ENCODE results near the gene DYNLT2B. TPM values are rescaled to one million over a fixed set of nuclear protein-coding genes. Genes with fewer than 3 reads are reported as not detected.
A peak's percentile ranks its signal among the peaks of the same experiment; 100 is the strongest.
"Not testable (repeated sequence)": the region's sequence is repeated elsewhere in the genome, so short reads cannot be mapped to it uniquely, and the experiment has no call there.

Gene DYNLT2B
- total and polyA plus RNA-seq, 5 experiments from 2014 or later: 4.2 to 12.6 (median 9.2) TPM

- no peaks in the 10 kb centered on the region for H3K27me3 Mint-ChIP-seq
- peaks cover 0 to 5% (median 3%) of the 10 kb centered on the region in 4 donors for H3K4me1 Mint-ChIP-seq
- no peaks in the 10 kb centered on the region for H3K9me3 Mint-ChIP-seq
- H3K36me3 Mint-ChIP-seq: peaks cover 0 to 31% (median 0%) of the 10 kb centered on the region in 3 donors
- peak overlapping the region in 4 of 10 donors; percentile 17 to 73 (median 37) for H3K27ac Mint-ChIP-seq
- POLR2A ChIA-PET: no interaction called here
- DNase-seq: no peak
- ATAC-seq: no peak
- no peak overlapping the region for H3K4me3 Mint-ChIP-seq
These were observed 63.4 kb downstream of the DYNLT2B start for GRCh38 chr3:196254376-196255283.

GRCh38 chr3:196251918-196252317 is 66.1 kb downstream of the DYNLT2B start:
- peaks cover 0 to 37% (median 2%) of the 10 kb centered on the region in 3 donors for H3K36me3 Mint-ChIP-seq
- peaks cover 0 to 4% (median 2%) of the 10 kb centered on the region in 4 donors for H3K4me1 Mint-ChIP-seq
- ATAC-seq (no peak), DNase-seq (no peak)
- no peak overlapping the region for H3K4me3 Mint-ChIP-seq
- POLR2A ChIA-PET: no interaction called here
- no peak overlapping the region for H3K27ac Mint-ChIP-seq
- H3K27me3 Mint-ChIP-seq: no peaks in the 10 kb centered on the region
- no peaks in the 10 kb centered on the region for H3K9me3 Mint-ChIP-seq

GRCh38 chr3:196246612-196247308 is 71.3 kb downstream of the DYNLT2B start:
- H3K27me3 Mint-ChIP-seq: no peaks in the 10 kb centered on the region
- H3K4me1 Mint-ChIP-seq: no peaks in the 10 kb centered on the region
- H3K9me3 Mint-ChIP-seq: no peaks in the 10 kb centered on the region
- no peak for DNase-seq
- no peak overlapping the region for H3K4me3 Mint-ChIP-seq
- POLR2A ChIA-PET: no interaction called here
- H3K36me3 Mint-ChIP-seq: peaks cover 0 to 52% (median 5%) of the 10 kb centered on the region in 3 donors
- ATAC-seq: no peak
- H3K27ac Mint-ChIP-seq: no peak overlapping the region

GRCh38 chr3:196244166-196244565 is 73.9 kb downstream of the DYNLT2B start:
- H3K9me3 Mint-ChIP-seq, DNase-seq: not testable (repeated sequence)

GRCh38 chr3:196241704-196242103 is 76.3 kb downstream of the DYNLT2B start:
- ATAC-seq (no peak), DNase-seq (no peak)
- H3K27me3 Mint-ChIP-seq: no peaks in the 10 kb centered on the region
- H3K4me1 Mint-ChIP-seq: peaks cover 3 to 9% (median 7%) of the 10 kb centered on the region in 4 donors
- H3K9me3 Mint-ChIP-seq: no peaks in the 10 kb centered on the region
- POLR2A ChIA-PET: no interaction called here
- no peak overlapping the region for H3K4me3 Mint-ChIP-seq
- no peak overlapping the region for H3K27ac Mint-ChIP-seq
- H3K36me3 Mint-ChIP-seq: peaks cover 0 to 72% (median 11%) of the 10 kb centered on the region in 3 donors

More at GRCh38 chr3:196244166-196244565, 73.9 kb downstream of the DYNLT2B start:
- H3K27ac Mint-ChIP-seq, ATAC-seq, H3K27me3 Mint-ChIP-seq, POLR2A ChIA-PET, H3K4me1 Mint-ChIP-seq, H3K4me3 Mint-ChIP-seq: not testable (repeated sequence)
- peaks cover 0 to 72% (median 13%) of the 10 kb centered on the region in 3 donors for H3K36me3 Mint-ChIP-seq

Other genes with a start within 250 kb of the DYNLT2B start
- 10 to 100 TPM; 52.9 to 55.9 TPM for gene TFRC, start 236.2 kb downstream of the DYNLT2B start, total RNA-seq
- gene TFRC, start 236.2 kb downstream of the DYNLT2B start, polyA plus RNA-seq: 10 to 100 TPM in 2 of 3 donors, 1 to 10 TPM in 1; 7.1 to 14.5 (median 10.0) TPM
- not detected for gene ZDHHC19, start 106.8 kb downstream of the DYNLT2B start, total RNA-seq
- gene ZDHHC19, start 106.8 kb downstream of the DYNLT2B start, polyA plus RNA-seq: under 1 TPM in 1 of 3 donors, not detected in 2; 0.51 TPM
- not detected for gene SLC51A, start 101.7 kb downstream of the DYNLT2B start, total RNA-seq
- gene SLC51A, start 101.7 kb downstream of the DYNLT2B start, polyA plus RNA-seq: under 1 TPM in 2 of 3 donors, not detected in 1; 0.67 to 0.89 TPM
- gene PCYT1A, start 30.5 kb downstream of the DYNLT2B start, total RNA-seq: 10 to 100 TPM; 50.8 to 52.2 TPM
- 10 to 100 TPM in 2 of 3 donors, 1 to 10 TPM in 1; 7.6 to 12.6 (median 10.4) TPM for gene PCYT1A, start 30.5 kb downstream of the DYNLT2B start, polyA plus RNA-seq
- gene TM4SF19, start 20.1 kb upstream of the DYNLT2B start, total RNA-seq: under 1 TPM in 1 of 2 experiments, not detected in 1; 0.66 TPM
- 1 to 10 TPM in 1 of 3 donors, under 1 TPM in 1, not detected in 1; 0.09 to 1.6 TPM for gene TM4SF19, start 20.1 kb upstream of the DYNLT2B start, polyA plus RNA-seq
- 10 to 100 TPM; 77.0 to 88.4 TPM for gene UBXN7, start 114.2 kb upstream of the DYNLT2B start, total RNA-seq
- gene UBXN7, start 114.2 kb upstream of the DYNLT2B start, polyA plus RNA-seq: 10 to 100 TPM; 27.3 to 29.6 (median 28.5) TPM
- 10 to 100 TPM; 56.0 to 56.5 TPM for gene RNF168, start 185.5 kb upstream of the DYNLT2B start, total RNA-seq
- 1 to 10 TPM; 7.7 to 9.2 (median 8.4) TPM for gene RNF168, start 185.5 kb upstream of the DYNLT2B start, polyA plus RNA-seq
- gene SMCO1, start 197.1 kb upstream of the DYNLT2B start, total RNA-seq: not detected
- gene SMCO1, start 197.1 kb upstream of the DYNLT2B start, polyA plus RNA-seq: not detected